ENCODE data around the gene PNPLA7. TPM values are rescaled to one million over a fixed set of nuclear protein-coding genes. Genes with fewer than 3 reads are reported as not detected.
"Not testable (repeated sequence)": the region's sequence is repeated elsewhere in the genome, so short reads cannot be mapped to it uniquely, and the experiment has no call there.

The PNPLA7 gene
- polyA plus RNA-seq, 1 of the 3 experiments (the other 2 are of a cell fraction) = 0.99 TPM

GRCh38 chr9:137467161-137467581, 83.0 kb downstream of the PNPLA7 start:
- Histone ChIP-seq H4K20me1 (ENCODE audit: insufficient read depth) (no peaks in the 10 kb centered on the region), H3K4me3 (ENCODE audit: low read depth in 2 of 2, low read length in 1 of 2) (no peak overlapping the region), H2AFZ (ENCODE audit: low read depth) (no peak overlapping the region), H3K9me3 (no peaks in the 10 kb centered on the region), H3K27me3 (ENCODE audit: insufficient read depth) (no peaks in the 10 kb centered on the region), H3F3A (replicated peaks; ENCODE audit: insufficient read depth) (no peaks in the 10 kb centered on the region), H3K27ac (ENCODE audit: low read depth in 2 of 2, low read length in 1 of 2) (no peak overlapping the region), H3K4me1 (ENCODE audit: control insufficient read depth in 1 of 2, insufficient read depth in 2 of 2, low read depth in 1 of 2, low read length in 1 of 2) (no peaks in the 10 kb centered on the region; a peak in 1 of 4 replicates), H3K36me3 (replicated peaks in 1 of 2; ENCODE audit: control insufficient read depth in 1 of 2, insufficient read depth in 2 of 2, low read length in 1 of 2) (no peaks in the 10 kb centered on the region), H3K9me2 (no peaks in the 10 kb centered on the region), H3K79me2 (ENCODE audit: insufficient read depth) (no peaks in the 10 kb centered on the region), H3K9ac (no peak overlapping the region), H3K4me2 (no peak overlapping the region)
- POLR2A ChIA-PET = no interaction called here
- WGBS (ENCODE audit: low lambda C conversion rate) = 76% methylated on average over 5 of the region's 16 CpGs
- no peak for TF ChIP-seq USF1 (IDR thresholded peaks at IDR 0.05; ENCODE audit: borderline replicate concordance, low read depth)
- TF ChIP-seq CTCF (IDR thresholded peaks at IDR 0.05) = no peak
- no peak for TF ChIP-seq TAF1 (IDR thresholded peaks at IDR 0.05; ENCODE audit: borderline replicate concordance, low read depth, low read length)
- TF ChIP-seq RAD21 (IDR thresholded peaks at IDR 0.05; ENCODE audit: low read length) = no peak
- no peak for TF ChIP-seq TCF12 (IDR thresholded peaks at IDR 0.05)
- no peak for TF ChIP-seq MEF2A (IDR thresholded peaks at IDR 0.05; ENCODE audit: borderline replicate concordance, low read depth)
- TF ChIP-seq NRF1 (IDR thresholded peaks at IDR 0.05; ENCODE audit: low read depth, low read length) = no peak
- TF ChIP-seq REST (IDR thresholded peaks at IDR 0.05; ENCODE audit: low read depth, low read length) = no peak
- no peak for TF ChIP-seq JUND (IDR thresholded peaks at IDR 0.05)
- TF ChIP-seq EP300 (IDR thresholded peaks at IDR 0.05; ENCODE audit: borderline replicate concordance in 1 of 2, low read depth in 1 of 2, low read length in 1 of 2) = no peak
- no peak for TF ChIP-seq ZBTB33 (IDR thresholded peaks at IDR 0.05; ENCODE audit: borderline replicate concordance, low read depth)
- no peak for TF ChIP-seq NFIC (IDR thresholded peaks at IDR 0.05; ENCODE audit: borderline replicate concordance)
- TF ChIP-seq RCOR1 (IDR thresholded peaks at IDR 0.05; ENCODE audit: low read length) = no peak
- TF ChIP-seq FOXJ3 (CRISPR knock-in tag; IDR thresholded peaks at IDR 0.05) = no peak
- no peak for TF ChIP-seq GABPA (IDR thresholded peaks at IDR 0.05; ENCODE audit: low read depth)
- no peak for TF ChIP-seq RFX5 (IDR thresholded peaks at IDR 0.05; ENCODE audit: low read length)
- TF ChIP-seq MXI1 (IDR thresholded peaks at IDR 0.05; ENCODE audit: low read depth, low read length) = no peak
- TF ChIP-seq SMC3 (IDR thresholded peaks at IDR 0.05; ENCODE audit: low read depth, low read length) = no peak
- TF ChIP-seq PBX3 (IDR thresholded peaks at IDR 0.05) = no peak
- TF ChIP-seq ELF1 (IDR thresholded peaks at IDR 0.05) = no peak
- CTCF ChIA-PET = no interaction called here
- no peak for DNase-seq

- H2AFZ ChIP-seq (ENCODE audit: low read depth); POLR2A ChIA-PET; H3K36me3 ChIP-seq (replicated peaks in 1 of 2; ENCODE audit: control insufficient read depth in 1 of 2, insufficient read depth in 2 of 2, low read length in 1 of 2); H3K4me3 ChIP-seq (ENCODE audit: low read depth in 2 of 2, low read length in 1 of 2); DNase-seq; H3K9ac ChIP-seq; H3K9me2 ChIP-seq; H3K9me3 ChIP-seq; H3K4me1 ChIP-seq (ENCODE audit: control insufficient read depth in 1 of 2, insufficient read depth in 2 of 2, low read depth in 1 of 2, low read length in 1 of 2); H3K27ac ChIP-seq (ENCODE audit: low read depth in 2 of 2, low read length in 1 of 2); H4K20me1 ChIP-seq (ENCODE audit: insufficient read depth); H3F3A ChIP-seq (replicated peaks; ENCODE audit: insufficient read depth); H3K79me2 ChIP-seq (ENCODE audit: insufficient read depth); H3K27me3 ChIP-seq (ENCODE audit: insufficient read depth); H3K4me2 ChIP-seq; CTCF ChIA-PET: not testable (repeated sequence)
- 82% methylated on average over 35 of the region's 35 CpGs for WGBS (ENCODE audit: low lambda C conversion rate)
Measured at GRCh38 chr9:137466389-137467085, 83.7 kb downstream of the PNPLA7 start.

All from SK-N-SH (cell line).